ENCODE data around the gene INTS7.

DNA sequence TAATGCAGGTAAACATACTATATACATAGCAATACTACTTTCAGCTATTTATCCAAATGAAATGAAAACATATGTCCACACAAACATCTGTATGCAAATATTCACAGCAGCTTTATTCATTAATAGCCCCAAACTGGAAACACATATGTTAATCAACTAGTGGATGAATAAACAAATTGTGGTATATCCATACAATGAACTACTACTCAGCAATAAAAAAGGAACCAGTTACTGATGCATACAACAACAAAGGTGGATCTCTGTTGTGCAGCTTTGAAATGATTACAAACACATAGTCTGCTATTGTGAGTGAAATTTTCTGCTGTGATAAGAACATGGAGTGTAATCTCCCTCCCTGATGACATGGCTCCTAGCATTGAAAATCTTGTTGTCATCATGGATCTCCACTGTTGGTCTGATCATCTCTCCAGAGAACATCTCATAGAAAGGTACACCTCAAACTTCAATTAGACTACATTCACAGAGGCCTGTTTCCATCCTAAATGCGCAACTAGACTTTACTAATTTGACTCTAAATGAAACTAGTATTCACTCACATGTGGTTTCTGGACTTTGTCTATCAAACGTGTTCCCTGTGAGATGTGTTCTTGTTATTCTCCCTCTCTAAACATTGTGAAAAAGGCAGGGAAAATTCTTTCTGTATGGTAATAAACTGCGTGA is 10.7 kb downstream of the INTS7 start:
- no peak for TF ChIP-seq SMAD3 (CRISPR knock-in tag; conservative IDR thresholded peaks at IDR 0.05)
- no peak for TF ChIP-seq TAF1 (IDR thresholded peaks at IDR 0.05; ENCODE audit: control insufficient read depth, extremely low read depth, insufficient read depth, low read length, severe bottlenecking)
- TF ChIP-seq NFRKB (IDR thresholded peaks at IDR 0.05; ENCODE audit: low read depth) = no peak

Data from K562 (cell line).